GM19193 (cell line): Measurements from ENCODE around the gene SLC6A17.

Source experiments
- POLR2A ChIP-seq: IDR thresholded peaks from 4 replicates; pipeline ENCODE4 v1.6.1; 2011; ENCODE audit not compliant: insufficient read depth, insufficient read length; ENCODE audit errors: extremely low read depth

Gene SLC6A17

DNA sequence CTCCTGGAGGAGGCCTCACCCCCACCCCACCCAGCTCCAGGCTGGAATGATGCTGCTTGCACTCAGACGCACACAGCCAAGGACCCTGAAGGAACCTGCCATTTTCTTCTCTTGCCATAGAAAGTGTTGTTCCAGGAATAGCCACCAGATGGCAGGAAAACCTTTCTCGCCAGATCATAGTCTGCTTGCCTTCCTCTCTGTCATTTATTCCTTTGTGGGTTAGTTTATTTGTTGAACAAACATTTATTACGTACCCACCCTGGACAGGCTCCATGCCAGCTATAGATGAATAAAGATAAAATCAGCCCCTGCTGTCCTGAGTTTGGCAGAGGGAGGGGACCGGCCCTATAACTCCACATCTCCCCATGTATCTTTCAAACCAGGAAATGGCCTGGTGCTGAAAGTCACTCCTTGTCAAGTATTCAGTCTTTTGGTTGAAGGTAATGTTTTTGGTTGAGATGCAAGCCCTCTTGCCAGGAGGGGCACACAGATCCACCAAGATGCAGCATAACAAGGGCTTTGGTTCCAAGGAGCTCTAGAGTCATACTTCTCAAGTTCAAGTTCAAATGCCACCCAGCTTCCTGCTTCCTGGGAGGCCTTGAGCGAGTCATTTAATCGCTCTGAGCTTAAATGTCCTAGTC is 52.8 kb downstream of the SLC6A17 start:
- no peak for TF ChIP-seq POLR2A

- TF ChIP-seq POLR2A = no peak
Measured at GRCh38 chr1:110205156-110205555, 54.9 kb downstream of the SLC6A17 start.

DNA sequence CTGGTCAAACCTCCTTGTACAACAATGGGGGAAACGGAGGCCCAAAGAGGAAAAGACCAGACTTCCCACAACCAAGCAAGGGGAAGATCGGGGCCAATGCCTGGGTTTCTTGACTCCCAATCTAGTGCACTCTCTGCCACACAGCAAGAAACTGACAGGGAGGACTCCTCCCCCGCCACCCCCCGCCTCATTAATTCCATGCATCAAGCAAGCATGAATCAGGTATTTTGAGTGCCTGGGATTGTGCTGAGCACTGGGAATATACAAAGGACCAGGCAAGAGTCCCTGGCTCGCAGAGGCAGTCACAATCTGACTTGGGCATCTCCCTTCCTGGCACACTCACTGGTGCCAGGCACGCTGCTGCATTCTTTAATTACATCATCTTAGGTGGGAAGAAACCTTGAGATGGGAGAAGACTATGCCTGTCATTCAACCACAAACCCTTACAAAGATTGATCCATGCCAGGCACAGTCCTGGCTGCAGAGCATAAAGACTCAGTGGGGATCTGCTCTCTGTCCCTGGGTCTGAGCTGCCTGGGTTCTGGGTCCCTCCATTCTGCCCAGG is 55.4 kb downstream of the SLC6A17 start:
- TF ChIP-seq POLR2A = no peak

DNA sequence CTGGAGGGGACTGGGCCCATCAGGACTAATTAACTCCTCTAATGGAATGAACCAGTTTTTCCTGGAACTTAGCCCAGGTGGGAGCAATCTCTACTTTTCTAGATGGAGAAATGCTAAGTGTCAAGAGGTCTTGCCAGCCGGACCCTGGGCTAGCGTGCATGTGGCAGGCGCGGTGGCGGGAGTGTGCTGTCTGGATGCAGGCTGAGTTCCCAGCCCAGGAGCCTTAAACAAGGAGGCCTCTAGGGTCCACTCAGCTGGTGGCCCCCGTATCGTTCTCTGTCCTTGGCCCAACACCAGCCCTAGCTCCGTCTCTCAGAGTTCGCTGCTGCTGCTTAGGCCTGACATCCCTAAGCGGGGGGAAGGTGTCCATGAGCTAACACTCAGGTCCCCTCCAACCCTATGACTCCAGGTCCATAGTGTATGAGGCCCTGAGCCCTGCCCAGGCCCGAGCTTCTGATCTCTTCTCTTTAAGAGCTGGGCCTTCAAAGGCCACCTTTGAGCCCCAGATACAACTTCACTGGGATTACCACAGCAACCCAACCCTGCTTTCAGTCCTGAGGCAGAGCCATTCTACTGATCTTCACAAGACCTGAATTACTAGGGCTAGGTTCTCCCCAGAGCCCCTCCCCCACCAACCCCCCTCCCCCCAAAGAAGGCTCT is 56.1 kb downstream of the SLC6A17 start:
- TF ChIP-seq POLR2A = no peak

- no peak for TF ChIP-seq POLR2A
Measured at GRCh38 chr1:110207831-110208230, 57.5 kb downstream of the SLC6A17 start.

DNA sequence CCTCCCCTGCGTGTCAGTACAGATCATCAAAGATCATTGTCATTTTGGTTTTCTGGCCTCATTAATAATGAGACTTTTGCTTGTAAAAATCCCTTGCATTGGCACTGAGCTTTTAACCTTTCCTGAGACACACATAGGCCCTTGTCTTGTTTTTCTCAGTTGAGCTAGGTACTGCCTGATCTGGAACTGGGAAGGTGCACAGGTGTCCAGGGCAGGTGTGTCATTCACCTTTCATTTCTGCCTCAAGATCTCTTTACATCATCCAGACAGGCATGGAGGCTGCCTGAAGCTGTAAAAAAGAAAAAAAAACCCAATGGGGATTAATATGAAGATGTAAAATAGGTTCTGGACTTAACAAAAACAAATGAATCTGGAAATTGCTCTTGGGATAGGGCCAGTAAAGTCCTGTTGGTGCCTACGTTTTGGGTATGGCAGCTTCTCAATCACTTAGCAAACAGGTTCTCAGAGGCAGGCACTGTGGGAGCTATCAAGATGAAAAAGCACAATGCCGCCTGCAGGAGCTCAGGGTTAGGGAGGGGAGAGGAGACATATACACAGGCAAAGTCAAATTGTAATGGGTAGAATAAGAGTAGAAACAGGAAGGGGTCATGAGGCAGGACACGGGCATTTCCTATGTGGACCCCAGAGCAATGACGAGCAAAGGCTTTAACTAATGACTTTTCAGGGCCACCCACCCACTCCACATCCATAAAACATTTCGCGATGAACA is 58.8 kb downstream of the SLC6A17 start:
- no peak for TF ChIP-seq POLR2A

DNA sequence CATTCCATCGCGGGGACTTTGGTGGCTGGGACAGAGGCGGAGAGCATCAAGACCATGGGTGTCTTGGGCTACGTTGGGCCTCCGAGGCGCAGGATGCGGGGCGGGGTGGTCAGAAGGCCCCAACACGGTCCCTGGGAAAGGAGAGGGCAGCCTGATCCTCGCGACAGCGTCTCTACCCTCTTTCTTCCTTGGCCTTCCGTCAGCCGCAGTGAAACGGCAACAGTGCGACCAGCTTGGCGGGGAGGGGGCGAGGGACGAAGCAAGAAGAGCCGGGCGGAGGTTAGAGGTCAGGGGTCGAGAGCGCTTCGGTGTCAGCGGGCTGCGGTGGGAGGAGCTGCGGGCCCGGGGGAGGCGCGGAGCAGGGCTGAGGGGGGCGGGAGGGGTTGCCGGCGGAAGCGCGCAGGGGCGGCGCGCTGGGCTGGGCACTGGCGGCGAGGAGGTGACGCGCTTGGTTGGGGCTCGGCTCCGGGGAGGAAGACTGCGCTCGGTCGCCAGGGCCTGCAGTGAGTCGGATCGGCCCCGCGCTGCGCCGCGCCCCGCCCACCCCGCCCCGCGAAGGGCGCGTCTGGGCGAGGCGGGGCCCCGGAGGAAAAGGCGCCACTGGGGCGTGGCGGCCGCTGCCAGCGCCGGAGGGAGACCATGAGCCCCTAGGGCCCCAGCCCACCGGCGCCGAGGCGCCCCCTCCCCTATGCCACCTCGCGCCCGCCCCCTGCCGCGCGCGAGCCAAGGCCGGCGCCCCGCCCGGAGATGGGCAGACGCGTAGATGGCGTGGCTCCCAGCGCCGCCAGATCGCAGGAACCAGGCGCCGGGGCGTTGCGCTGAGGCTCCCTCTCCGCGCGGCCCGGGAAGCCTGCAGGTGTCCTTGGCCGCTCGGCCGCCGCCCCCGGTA is 59.7 kb downstream of the SLC6A17 start, which contains the start of gene KCNC4:
KCNC4 (plus strand) TSS at position 600 of the 889 bp plus-strand sequence. CDS start 1,186 bp downstream, outside the sequence.
- no peak for TF ChIP-seq POLR2A

GRCh38 chr1:110210604-110211495 is 60.6 kb downstream of the SLC6A17 start:
- no peak for TF ChIP-seq POLR2A

DNA sequence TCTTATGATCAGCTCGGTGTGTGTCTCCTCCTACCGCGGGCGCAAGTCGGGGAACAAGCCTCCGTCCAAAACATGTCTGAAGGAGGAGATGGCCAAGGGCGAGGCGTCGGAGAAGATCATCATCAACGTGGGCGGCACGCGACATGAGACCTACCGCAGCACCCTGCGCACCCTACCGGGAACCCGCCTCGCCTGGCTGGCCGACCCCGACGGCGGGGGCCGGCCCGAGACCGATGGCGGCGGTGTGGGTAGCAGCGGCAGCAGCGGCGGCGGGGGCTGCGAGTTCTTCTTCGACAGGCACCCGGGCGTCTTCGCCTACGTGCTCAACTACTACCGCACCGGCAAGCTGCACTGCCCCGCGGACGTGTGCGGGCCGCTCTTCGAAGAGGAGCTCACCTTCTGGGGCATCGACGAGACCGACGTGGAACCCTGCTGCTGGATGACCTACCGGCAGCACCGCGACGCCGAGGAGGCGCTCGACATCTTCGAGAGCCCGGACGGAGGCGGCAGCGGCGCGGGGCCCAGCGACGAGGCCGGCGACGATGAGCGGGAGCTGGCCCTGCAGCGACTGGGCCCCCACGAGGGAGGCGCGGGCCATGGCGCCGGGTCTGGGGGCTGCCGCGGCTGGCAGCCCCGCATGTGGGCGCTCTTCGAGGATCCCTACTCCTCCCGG is 61.3 kb downstream of the SLC6A17 start:
- TF ChIP-seq POLR2A = no peak

GRCh38 chr1:110212169-110213142 is 62.2 kb downstream of the SLC6A17 start:
- no peak for TF ChIP-seq POLR2A

GRCh38 chr1:110213143-110213540 is 62.8 kb downstream of the SLC6A17 start:
- TF ChIP-seq POLR2A = no peak
